HG03378 (cell line): ENCODE results near the gene SPC25.
"Not testable (repeated sequence)": the region's sequence is repeated elsewhere in the genome, so short reads cannot be mapped to it uniquely, and the experiment has no call there.

Experiments
- ATAC-seq: cut with Tn5 transposase; IDR thresholded peaks from one replicate; pipeline ENCODE4 v1.9.1; 2021; ENCODE audit warnings: mild to moderate bottlenecking, moderate library complexity; ENCODE audit not compliant: unreplicated experiment

SPC25 gene

GRCh38 chr2:168903888-168904287 is 13.7 kb upstream of the SPC25 start:
- ATAC-seq: no peak

GRCh38 chr2:168901003-168901402 is 10.8 kb upstream of the SPC25 start, which contains the start of gene G6PC2:
Gene G6PC2, plus strand, starts transcription at chr2:168901291. Its CDS starts 41 bp downstream, at chr2:168901332.
- no peak for ATAC-seq

- ATAC-seq: no peak
These were observed 7.2 kb upstream of the SPC25 start for GRCh38 chr2:168897449-168897848.

GRCh38 chr2:168896783-168897182 is 6.6 kb upstream of the SPC25 start:
- no peak for ATAC-seq

GRCh38 chr2:168895771-168896170 is 5.5 kb upstream of the SPC25 start:
- ATAC-seq: no peak

- ATAC-seq: no peak
These were observed 4.5 kb upstream of the SPC25 start for GRCh38 chr2:168894720-168895119.

GRCh38 chr2:168894101-168894500 is 3.9 kb upstream of the SPC25 start:
- ATAC-seq: no peak

GRCh38 chr2:168892327-168892726 is 2.1 kb upstream of the SPC25 start:
- ATAC-seq: no peak

GRCh38 chr2:168889635-168890005 is 610 bp downstream of the SPC25 start:
- no peak for ATAC-seq

GRCh38 chr2:168884975-168885374 is 5.3 kb downstream of the SPC25 start:
- no peak for ATAC-seq

- ATAC-seq: not testable (repeated sequence)
These were observed 8.1 kb downstream of the SPC25 start for GRCh38 chr2:168882163-168882562.

- no peak for ATAC-seq
These were observed 15.7 kb downstream of the SPC25 start for GRCh38 chr2:168874368-168875054.

GRCh38 chr2:168870824-168871223 is 19.4 kb downstream of the SPC25 start:
- not testable (repeated sequence) for ATAC-seq

- ATAC-seq: not testable (repeated sequence)
These were observed 19.9 kb downstream of the SPC25 start for GRCh38 chr2:168870369-168870768.

GRCh38 chr2:168867164-168867563 is 23.1 kb downstream of the SPC25 start:
- ATAC-seq: not testable (repeated sequence)

- no peak for ATAC-seq
These were observed 32.1 kb downstream of the SPC25 start for GRCh38 chr2:168858146-168858545.

- ATAC-seq: no peak
These were observed 34.6 kb downstream of the SPC25 start for GRCh38 chr2:168855601-168856000.

GRCh38 chr2:168854651-168855050 is 35.6 kb downstream of the SPC25 start:
- no peak for ATAC-seq

GRCh38 chr2:168853471-168853870 is 36.8 kb downstream of the SPC25 start:
- ATAC-seq: no peak

GRCh38 chr2:168852481-168852880 is 37.7 kb downstream of the SPC25 start:
- ATAC-seq: no peak

- ATAC-seq: no peak
These were observed 38.4 kb downstream of the SPC25 start for GRCh38 chr2:168851674-168852320.

- ATAC-seq: no peak
These were observed 39.4 kb downstream of the SPC25 start for GRCh38 chr2:168850846-168851245.

- no peak for ATAC-seq
These were observed 40.6 kb downstream of the SPC25 start for GRCh38 chr2:168849610-168850009.
